ENCODE data around the gene PDE4D. TPM values are rescaled to one million over a fixed set of nuclear protein-coding genes. Genes with fewer than 3 reads are reported as not detected.

The PDE4D gene
- total RNA-seq, 1 donor from 2014 or later: 2.3 TPM

- Histone ChIP-seq H3K4me2 (no peak overlapping the region), H3K9me3 (ENCODE audit: low read depth) (no peaks in the 10 kb centered on the region), H3F3A (ENCODE audit: low read depth) (no peaks in the 10 kb centered on the region), H4K20me1 (ENCODE audit: low read depth) (no peaks in the 10 kb centered on the region), H3K27me3 (no peaks in the 10 kb centered on the region), H3K4me3 (no peak overlapping the region), H3K79me2 (ENCODE audit: low read depth) (no peaks in the 10 kb centered on the region), H3K36me3 (no peaks in the 10 kb centered on the region), H2AFZ (replicated peaks) (no peak overlapping the region), H3K27ac (no peak overlapping the region), H3K9ac (no peak overlapping the region), H3K4me1 (peaks cover 6% of the 10 kb centered on the region)
- peaks cover 2% of the 10 kb centered on the region for H3K9me3 Mint-ChIP-seq
- no peak overlapping the region for H3K27ac Mint-ChIP-seq
- TF ChIP-seq EZH2phosphoT487 (IDR thresholded peaks at IDR 0.05): no peak
- no peak for TF ChIP-seq EZH2 (IDR thresholded peaks at IDR 0.05)
- TF ChIP-seq CTCF (IDR thresholded peaks at IDR 0.05): no peak
- no peak overlapping the region for H3K4me3 Mint-ChIP-seq
- H3K4me1 Mint-ChIP-seq: peaks cover 8% of the 10 kb centered on the region
- DNase-seq (ENCODE audit: low spot score): no peak
- peaks cover 3% of the 10 kb centered on the region for H3K27me3 Mint-ChIP-seq (ENCODE audit: insufficient read depth, low read depth)
- no peaks in the 10 kb centered on the region for H3K36me3 Mint-ChIP-seq
These were observed 776.2 kb downstream of the PDE4D start for GRCh38 chr5:59117320-59117719.

DNA sequence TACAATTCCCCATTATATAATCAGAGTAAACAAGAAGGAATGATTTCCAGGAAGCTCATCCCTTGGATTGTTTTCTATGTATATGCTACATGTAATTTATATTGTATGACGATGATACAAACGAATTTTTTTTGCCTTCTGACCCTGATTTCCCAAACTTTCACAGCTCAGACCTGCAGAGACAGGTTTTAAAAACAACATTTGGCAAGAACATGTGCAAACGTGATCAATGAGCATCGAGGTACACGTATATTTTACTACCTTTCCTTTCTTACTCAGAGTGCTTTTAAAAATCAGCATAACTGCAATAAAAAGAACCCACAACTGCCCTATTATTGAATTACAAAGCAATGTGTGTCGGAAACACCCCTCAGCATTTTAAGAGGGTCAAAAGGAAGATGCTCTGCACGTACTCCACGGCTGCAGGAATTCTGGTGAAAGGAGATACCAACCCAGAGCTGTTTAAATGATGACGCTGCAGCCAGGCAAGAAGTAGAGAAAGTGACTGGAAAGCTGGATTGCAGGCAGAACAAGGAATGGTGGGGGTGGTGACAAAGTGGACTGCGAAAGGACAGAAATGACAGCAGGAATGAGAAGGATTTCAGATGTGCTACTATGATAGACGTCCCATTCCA, 777.2 kb downstream of the PDE4D start:
- no peaks in the 10 kb centered on the region for H3K9me3 ChIP-seq (ENCODE audit: low read depth)
- TF ChIP-seq EZH2phosphoT487 (IDR thresholded peaks at IDR 0.05) (no peak), EZH2 (IDR thresholded peaks at IDR 0.05) (no peak), CTCF (IDR thresholded peaks at IDR 0.05) (no peak)
- H3K36me3 ChIP-seq: no peaks in the 10 kb centered on the region
- Mint-ChIP-seq H3K9me3 (no peaks in the 10 kb centered on the region), H3K4me3 (no peak overlapping the region), H3K27me3 (ENCODE audit: insufficient read depth, low read depth) (no peaks in the 10 kb centered on the region), H3K27ac (no peak overlapping the region), H3K36me3 (no peaks in the 10 kb centered on the region), H3K4me1 (peaks cover 8% of the 10 kb centered on the region)
- no peaks in the 10 kb centered on the region for H3K27me3 ChIP-seq
- no peaks in the 10 kb centered on the region for H3K79me2 ChIP-seq (ENCODE audit: low read depth)
- H3K9ac ChIP-seq: no peak overlapping the region
- H3K4me3 ChIP-seq: no peak overlapping the region
- peaks cover 6% of the 10 kb centered on the region for H3K4me1 ChIP-seq
- peak overlapping the region; percentile 84 for H2AFZ ChIP-seq (replicated peaks)
- H3K4me2 ChIP-seq: no peak overlapping the region
- H3F3A ChIP-seq (ENCODE audit: low read depth): no peaks in the 10 kb centered on the region
- H3K27ac ChIP-seq: no peak overlapping the region
- H4K20me1 ChIP-seq (ENCODE audit: low read depth): no peaks in the 10 kb centered on the region
- DNase-seq (ENCODE audit: low spot score): no peak

DNA sequence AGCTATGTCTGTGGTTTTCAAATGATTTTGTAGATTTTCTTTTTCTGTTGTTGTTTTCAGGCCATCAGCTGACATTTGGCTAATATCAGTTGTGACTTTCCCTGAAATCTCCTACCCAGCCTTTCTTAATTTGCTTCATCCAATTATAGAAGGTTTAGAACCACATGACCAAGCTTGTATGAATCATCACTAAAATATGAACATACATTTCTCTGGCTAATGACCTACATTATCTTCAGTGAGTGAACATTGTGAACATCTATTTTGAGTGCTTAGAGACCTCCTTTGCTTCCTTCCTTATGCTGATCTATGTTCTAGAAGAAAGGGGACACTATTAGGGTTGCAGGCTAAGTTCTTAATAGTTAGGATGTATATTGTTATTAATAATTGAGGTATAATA, 778.2 kb downstream of the PDE4D start:
- Histone ChIP-seq H3K4me1 (peaks cover 6% of the 10 kb centered on the region), H3K79me2 (ENCODE audit: low read depth) (no peaks in the 10 kb centered on the region), H3K27ac (no peak overlapping the region), H3K36me3 (no peaks in the 10 kb centered on the region), H3K9me3 (ENCODE audit: low read depth) (no peaks in the 10 kb centered on the region), H3K4me3 (no peak overlapping the region), H4K20me1 (ENCODE audit: low read depth) (no peaks in the 10 kb centered on the region), H3K27me3 (no peaks in the 10 kb centered on the region), H3F3A (ENCODE audit: low read depth) (no peaks in the 10 kb centered on the region), H3K4me2 (no peak overlapping the region), H3K9ac (no peak overlapping the region), H2AFZ (replicated peaks) (no peak overlapping the region)
- no peak overlapping the region for H3K27ac Mint-ChIP-seq
- no peak for TF ChIP-seq EZH2 (IDR thresholded peaks at IDR 0.05)
- no peak for TF ChIP-seq EZH2phosphoT487 (IDR thresholded peaks at IDR 0.05)
- no peak for TF ChIP-seq CTCF (IDR thresholded peaks at IDR 0.05)
- no peaks in the 10 kb centered on the region for H3K36me3 Mint-ChIP-seq
- no peak overlapping the region for H3K4me3 Mint-ChIP-seq
- H3K27me3 Mint-ChIP-seq (ENCODE audit: insufficient read depth, low read depth): no peaks in the 10 kb centered on the region
- H3K4me1 Mint-ChIP-seq: peaks cover 8% of the 10 kb centered on the region
- DNase-seq (ENCODE audit: low spot score): no peak
- H3K9me3 Mint-ChIP-seq: no peaks in the 10 kb centered on the region

Measured in neural progenitor cell (in vitro differentiated cells).